ENCODE measurements around the gene JCAD. TPM values are rescaled to one million over a fixed set of nuclear protein-coding genes. Genes with fewer than 3 reads are reported as not detected.

JCAD gene
- polyA plus RNA-seq, 1 donor from 2014 or later = 2.3 TPM

DNA sequence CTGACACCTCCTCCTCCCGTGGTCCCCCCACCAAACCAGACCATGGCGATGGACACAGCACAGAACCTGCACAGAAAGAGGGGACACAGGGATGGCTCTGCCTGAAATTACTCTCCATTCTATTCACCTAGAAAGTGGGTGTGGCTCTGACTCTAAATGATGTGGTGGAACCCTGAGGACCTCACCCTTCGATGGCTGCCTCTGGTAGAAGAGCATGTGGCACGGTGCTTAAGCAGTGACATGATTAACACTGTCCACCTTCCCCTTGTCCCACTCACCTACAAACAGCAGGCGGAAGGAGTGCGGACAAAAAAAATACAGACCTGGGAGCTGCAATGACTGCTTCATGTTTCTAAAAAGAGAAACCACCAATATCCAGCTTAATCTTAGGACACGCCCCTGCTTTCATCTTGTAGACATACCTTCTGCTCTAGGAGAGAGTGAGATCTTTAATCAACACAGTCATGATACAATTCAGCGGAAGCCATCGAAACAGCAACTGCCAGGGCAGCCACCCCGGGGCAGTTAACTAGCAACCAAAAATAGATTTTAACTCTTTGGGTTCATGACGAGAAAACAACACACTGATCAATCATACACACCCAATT, 11.4 kb downstream of the JCAD start:
- H2AFZ ChIP-seq (ENCODE audit: low read depth, low read length) = no peak overlapping the region
- H3K9me3 ChIP-seq (ENCODE audit: low read length) = no peaks in the 10 kb centered on the region
- no peaks in the 10 kb centered on the region for H3K9me2 ChIP-seq (ENCODE audit: insufficient read depth, low read length)
- no peaks in the 10 kb centered on the region for H3F3A ChIP-seq (ENCODE audit: insufficient read depth, low read length, poor library complexity, severe bottlenecking)
- no peak overlapping the region for H3K4me2 ChIP-seq (ENCODE audit: low read length)
- no peak overlapping the region for H3K9ac ChIP-seq (ENCODE audit: low read length)
- TF ChIP-seq, protein P1, sequence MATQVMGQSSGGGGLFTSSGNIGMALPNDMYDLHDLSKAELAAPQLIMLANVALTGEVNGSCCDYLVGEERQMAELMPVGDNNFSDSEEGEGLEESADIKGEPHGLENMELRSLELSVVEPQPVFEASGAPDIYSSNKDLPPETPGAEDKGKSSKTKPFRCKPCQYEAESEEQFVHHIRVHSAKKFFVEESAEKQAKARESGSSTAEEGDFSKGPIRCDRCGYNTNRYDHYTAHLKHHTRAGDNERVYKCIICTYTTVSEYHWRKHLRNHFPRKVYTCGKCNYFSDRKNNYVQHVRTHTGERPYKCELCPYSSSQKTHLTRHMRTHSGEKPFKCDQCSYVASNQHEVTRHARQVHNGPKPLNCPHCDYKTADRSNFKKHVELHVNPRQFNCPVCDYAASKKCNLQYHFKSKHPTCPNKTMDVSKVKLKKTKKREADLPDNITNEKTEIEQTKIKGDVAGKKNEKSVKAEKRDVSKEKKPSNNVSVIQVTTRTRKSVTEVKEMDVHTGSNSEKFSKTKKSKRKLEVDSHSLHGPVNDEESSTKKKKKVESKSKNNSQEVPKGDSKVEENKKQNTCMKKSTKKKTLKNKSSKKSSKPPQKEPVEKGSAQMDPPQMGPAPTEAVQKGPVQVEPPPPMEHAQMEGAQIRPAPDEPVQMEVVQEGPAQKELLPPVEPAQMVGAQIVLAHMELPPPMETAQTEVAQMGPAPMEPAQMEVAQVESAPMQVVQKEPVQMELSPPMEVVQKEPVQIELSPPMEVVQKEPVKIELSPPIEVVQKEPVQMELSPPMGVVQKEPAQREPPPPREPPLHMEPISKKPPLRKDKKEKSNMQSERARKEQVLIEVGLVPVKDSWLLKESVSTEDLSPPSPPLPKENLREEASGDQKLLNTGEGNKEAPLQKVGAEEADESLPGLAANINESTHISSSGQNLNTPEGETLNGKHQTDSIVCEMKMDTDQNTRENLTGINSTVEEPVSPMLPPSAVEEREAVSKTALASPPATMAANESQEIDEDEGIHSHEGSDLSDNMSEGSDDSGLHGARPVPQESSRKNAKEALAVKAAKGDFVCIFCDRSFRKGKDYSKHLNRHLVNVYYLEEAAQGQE (IDR thresholded peaks at IDR 0.05; ENCODE audit: borderline replicate concordance) = no peak
- TF ChIP-seq CTCF (IDR thresholded peaks at IDR 0.05; ENCODE audit: poor library complexity, severe bottlenecking) (no peak), MXI1 (conservative IDR thresholded peaks at IDR 0.05; ENCODE audit: poor library complexity, severe bottlenecking) (no peak)
- no peak overlapping the region for H3K4me3 ChIP-seq (ENCODE audit: low read length)
- no peak overlapping the region for H3K27ac ChIP-seq (ENCODE audit: low read length)
- H4K20me1 ChIP-seq (ENCODE audit: insufficient read depth) = no peaks in the 10 kb centered on the region
- H3K27me3 ChIP-seq (ENCODE audit: insufficient read depth, low read depth, low read length) = no peaks in the 10 kb centered on the region
- no peaks in the 10 kb centered on the region for H3K79me2 ChIP-seq (replicated peaks; ENCODE audit: insufficient read depth, low read length)
- no peaks in the 10 kb centered on the region for H3K36me3 ChIP-seq (ENCODE audit: insufficient read depth, low read length)

DNA sequence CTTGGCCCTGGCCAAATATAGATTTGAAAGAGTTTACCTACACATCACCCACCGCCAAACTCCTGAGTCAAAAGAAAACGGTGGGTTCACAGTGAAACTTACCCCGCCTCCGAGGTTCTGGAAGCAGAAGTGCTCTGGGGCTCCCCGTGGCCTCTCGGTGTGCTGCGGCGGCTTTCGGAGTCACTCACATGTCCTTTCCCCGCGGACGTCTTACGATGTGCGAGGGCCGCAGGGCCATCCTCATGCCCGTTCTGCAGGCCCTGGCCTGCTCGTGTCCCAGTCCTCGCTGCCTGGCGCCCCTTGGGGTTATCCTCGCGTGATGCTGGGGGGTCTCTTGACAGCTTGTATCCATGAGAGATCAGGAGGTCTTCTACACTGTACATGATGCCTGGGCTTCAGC, 12.0 kb downstream of the JCAD start:
- Histone ChIP-seq H3K4me2 (ENCODE audit: low read length) (no peak overlapping the region), H4K20me1 (ENCODE audit: insufficient read depth) (no peaks in the 10 kb centered on the region), H3K27me3 (ENCODE audit: insufficient read depth, low read depth, low read length) (no peaks in the 10 kb centered on the region), H3K9ac (ENCODE audit: low read length) (no peak overlapping the region), H3F3A (ENCODE audit: insufficient read depth, low read length, poor library complexity, severe bottlenecking) (no peaks in the 10 kb centered on the region), H3K79me2 (replicated peaks; ENCODE audit: insufficient read depth, low read length) (no peaks in the 10 kb centered on the region), H3K9me2 (ENCODE audit: insufficient read depth, low read length) (no peaks in the 10 kb centered on the region), H3K4me3 (ENCODE audit: low read length) (no peak overlapping the region), H3K9me3 (ENCODE audit: low read length) (no peaks in the 10 kb centered on the region), H2AFZ (ENCODE audit: low read depth, low read length) (no peak overlapping the region), H3K27ac (ENCODE audit: low read length) (no peak overlapping the region), H3K36me3 (ENCODE audit: insufficient read depth, low read length) (no peaks in the 10 kb centered on the region)
- no peak for TF ChIP-seq EP300 (conservative IDR thresholded peaks at IDR 0.05; ENCODE audit: poor library complexity, severe bottlenecking)
- no peak for TF ChIP-seq EZH2 (IDR thresholded peaks at IDR 0.05; ENCODE audit: borderline replicate concordance, insufficient read depth, low read length, poor library complexity, severe bottlenecking)
- no peak for TF ChIP-seq CTCF (IDR thresholded peaks at IDR 0.05; ENCODE audit: poor library complexity, severe bottlenecking)
- TF ChIP-seq TAF1 (IDR thresholded peaks at IDR 0.05; ENCODE audit: low read depth) = no peak
- TF ChIP-seq, protein P1 (IDR thresholded peaks at IDR 0.05; ENCODE audit: borderline replicate concordance) = no peak
- no peak for TF ChIP-seq RAD21 (conservative IDR thresholded peaks at IDR 0.05)
- TF ChIP-seq SMC3 (conservative IDR thresholded peaks at IDR 0.05; ENCODE audit: poor library complexity) = no peak
- no peak for TF ChIP-seq POLR2AphosphoS5 (IDR thresholded peaks at IDR 0.05)
- TF ChIP-seq MXI1 (conservative IDR thresholded peaks at IDR 0.05; ENCODE audit: poor library complexity, severe bottlenecking) = no peak
